HepG2 (cell line): ENCODE data around the gene NELFB. TPM values are rescaled to one million over a fixed set of nuclear protein-coding genes. Genes with fewer than 3 reads are reported as not detected.

Experiments used
- AKAP8 ChIP-seq: sonication (generic); formaldehyde crosslinking; IDR thresholded peaks from 2 replicates; pipeline ENCODE4 v1.5.1; 2020; ENCODE audit warnings: mild to moderate bottlenecking, missing genetic modification reagents
- BRD4 ChIP-seq: sonication (generic); formaldehyde crosslinking; IDR thresholded peaks from 2 replicates; pipeline ENCODE4 v1.4.0; 2020; ENCODE audit warnings: missing genetic modification reagents
- FOXC1 ChIP-seq: sonication (generic); formaldehyde crosslinking; IDR thresholded peaks from 2 replicates; pipeline ENCODE4 v1.8.0; 2022; ENCODE audit warnings: mild to moderate bottlenecking, missing genetic modification reagents, borderline replicate concordance
- GPBP1L1 ChIP-seq: sonication (generic); formaldehyde crosslinking; IDR thresholded peaks from 2 replicates; pipeline ENCODE4 v1.5.0; 2020; ENCODE audit warnings: mild to moderate bottlenecking, missing genetic modification reagents
- HMG20A ChIP-seq: IDR thresholded peaks from 2 replicates; pipeline ENCODE4 v1.6.1; 2016; ENCODE audit warnings: borderline replicate concordance
- NCOA2 ChIP-seq: sonication (generic); formaldehyde crosslinking; IDR thresholded peaks from 2 replicates; pipeline ENCODE4 v1.8.0; 2022; ENCODE audit warnings: inconsistent platforms
- NCOR1 ChIP-seq: fragments of 200-600 bp; sonication (generic); IDR thresholded peaks from 2 replicates; pipeline ENCODE4 v1.7.0; 2017; ENCODE audit warnings: antibody characterized with exemption, low read length, borderline replicate concordance
- PHF8 ChIP-seq: sonication (generic); formaldehyde crosslinking; IDR thresholded peaks from 2 replicates; pipeline ENCODE4 v1.5.0; 2020; ENCODE audit warnings: missing genetic modification reagents
- RBM39 ChIP-seq: fragments of 200-400 bp; formaldehyde crosslinking; IDR thresholded peaks from one replicate; pipeline ENCODE4 v1.6.1; 2018; ENCODE audit warnings: antibody characterized with exemption, mild to moderate bottlenecking, low read depth, low read length; ENCODE audit not compliant: poor library complexity, severe bottlenecking
- SALL1 ChIP-seq: sonication (generic); formaldehyde crosslinking; IDR thresholded peaks from 2 replicates; pipeline ENCODE4 v1.8.0; 2022; ENCODE audit warnings: mild to moderate bottlenecking, missing genetic modification reagents
- SCMH1 ChIP-seq: sonication (generic); formaldehyde crosslinking; IDR thresholded peaks from 2 replicates; pipeline ENCODE4 v1.9.0; 2021; ENCODE audit warnings: missing genetic modification reagents, mild to moderate bottlenecking, borderline replicate concordance
- SIN3B ChIP-seq: fragments of 150-350 bp; IDR thresholded peaks from 2 replicates; pipeline ENCODE4 v1.6.1; 2014; ENCODE audit warnings: low read length
- SRY ChIP-seq: sonication (generic); formaldehyde crosslinking; IDR thresholded peaks from 2 replicates; pipeline ENCODE4 v1.8.0; 2022; ENCODE audit warnings: mild to moderate bottlenecking, missing genetic modification reagents
- TARDBP ChIP-seq: sonication (generic); formaldehyde crosslinking; IDR thresholded peaks from 2 replicates; pipeline ENCODE4 v1.8.0; 2022; ENCODE audit warnings: mild to moderate bottlenecking, missing genetic modification reagents
- U2AF2 ChIP-seq: fragments of 200-400 bp; formaldehyde crosslinking; IDR thresholded peaks from 2 replicates; pipeline ENCODE4 v1.6.1; 2017; ENCODE audit warnings: low read depth, mild to moderate bottlenecking, low read length
- ZBTB40 ChIP-seq, 2 experiments: fragments of 450-650 bp in 1 of 2; sonication (generic) in 1 of 2; formaldehyde crosslinking in 1 of 2; IDR thresholded peaks; 2 replicates each; pipeline versions ENCODE4 v1.6.1 to v1.8.0; 2016 to 2022; ENCODE audit warnings: antibody characterized with exemption in 1 of 2, mild to moderate bottlenecking in 1 of 2, missing genetic modification reagents in 1 of 2
- ZNF101 ChIP-seq: sonication (generic); formaldehyde crosslinking; IDR thresholded peaks from 2 replicates; pipeline ENCODE4 v1.4.0; 2020; ENCODE audit warnings: mild to moderate bottlenecking, low read depth, missing genetic modification reagents, borderline replicate concordance
- ZNF766 ChIP-seq: sonication (generic); formaldehyde crosslinking; IDR thresholded peaks from 2 replicates; pipeline ENCODE4 v1.5.0; 2020; ENCODE audit warnings: missing genetic modification reagents, borderline replicate concordance
- ZNF777 ChIP-seq: sonication (generic); formaldehyde crosslinking; IDR thresholded peaks from 2 replicates; pipeline ENCODE4 v1.4.0; 2020; ENCODE audit warnings: missing genetic modification reagents
- ZSCAN25 ChIP-seq: sonication (generic); formaldehyde crosslinking; IDR thresholded peaks from 2 replicates; pipeline ENCODE4 v1.8.0; 2022; ENCODE audit warnings: mild to moderate bottlenecking, missing genetic modification reagents
- polyA plus RNA-seq, 8 experiments: library from polyadenylated mRNA; depleted of rRNA in 3 of 8; stranded (reverse) in 7 of 8; unstranded in 1 of 8; fragments of >200 nt; fragmentation: Illumina TruSeq in 4 of 8; extraction: Trizol in 4 of 8; gene quantifications; 2 replicates each; pipeline versions ENCODE4 v1.2.1 to v1.2.3, GENCODE V29; 2011 to 2016; ENCODE audit warnings: low read depth in 4 of 8, missing spikeins in 1 of 8, mixed read lengths in 1 of 8; ENCODE audit not compliant: insufficient read depth in 1 of 8
- total RNA-seq, 5 experiments: library from RNA; depleted of rRNA; stranded (reverse); fragments of >200 nt; fragmentation: Illumina TruSeq; extraction: Trizol; gene quantifications; 2 replicates each; pipeline ENCODE4 v1.2.3, GENCODE V29; 2016; ENCODE audit warnings: low read depth in 1 of 5

NELFB gene
- total and polyA plus RNA-seq, 2 of the 13 experiments (the other 11 are each of a cell fraction or from before 2014, with no cell fraction given), result 26.5 to 45.8 TPM

- TF ChIP-seq ZSCAN25 (CRISPR knock-in tag), result 0 out of 2 replicates have a peak, but pooled peaks have one; percentile 59
- 0 out of 2 replicates have a peak, but pooled peaks have one; percentile 25 for TF ChIP-seq SRY (CRISPR knock-in tag)
- TF ChIP-seq AKAP8, result peak; percentile 56; the same call in 1 of the 2 replicates
- no peak for TF ChIP-seq SCMH1 (CRISPR knock-in tag)
- TF ChIP-seq ZNF766 (CRISPR knock-in tag), result no peak
- TF ChIP-seq PHF8 (CRISPR knock-in tag), result 0 out of 2 replicates have a peak, but pooled peaks have one; percentile 15
- TF ChIP-seq RBM39, result no peak
- TF ChIP-seq NCOA2, result no peak
- 0 out of 2 replicates have a peak, but pooled peaks have one; percentile 24 for TF ChIP-seq SALL1 (CRISPR knock-in tag)
- no peak for TF ChIP-seq ZNF101 (CRISPR knock-in tag)
- TF ChIP-seq ZBTB40 (IDR thresholded peaks at IDR 0.05), result no peak
- TF ChIP-seq ZBTB40 (CRISPR knock-in tag; IDR thresholded peaks at IDR 0.05), result peak; percentile 43; the same call in 1 of the 2 replicates
- TF ChIP-seq TARDBP (CRISPR knock-in tag), result no peak
- no peak for TF ChIP-seq SIN3B
- peak; percentile 70 for TF ChIP-seq ZNF777 (CRISPR knock-in tag)
- TF ChIP-seq FOXC1 (CRISPR knock-in tag), result 0 out of 2 replicates have a peak, but pooled peaks have one; percentile 27
- no peak for TF ChIP-seq GPBP1L1
- TF ChIP-seq NCOR1, result no peak
- TF ChIP-seq U2AF2, result no peak
- TF ChIP-seq BRD4 (CRISPR knock-in tag), result 0 out of 2 replicates have a peak, but pooled peaks have one; percentile 55
- TF ChIP-seq HMG20A (CRISPR knock-in tag), result no peak
These were observed 21.0 kb upstream of the NELFB start (continued) for GRCh38 chr9:137234055-137234697.
